ENCODE data around the gene ZNF511. TPM values are rescaled to one million over a fixed set of nuclear protein-coding genes. Genes with fewer than 3 reads are reported as not detected.

Gene ZNF511
- total and polyA plus RNA-seq, 9 of the 15 experiments (the other 6 are each of a cell fraction or from before 2014, with no cell fraction given): 0.61 to 69.3 (median 40.1) TPM

DNA sequence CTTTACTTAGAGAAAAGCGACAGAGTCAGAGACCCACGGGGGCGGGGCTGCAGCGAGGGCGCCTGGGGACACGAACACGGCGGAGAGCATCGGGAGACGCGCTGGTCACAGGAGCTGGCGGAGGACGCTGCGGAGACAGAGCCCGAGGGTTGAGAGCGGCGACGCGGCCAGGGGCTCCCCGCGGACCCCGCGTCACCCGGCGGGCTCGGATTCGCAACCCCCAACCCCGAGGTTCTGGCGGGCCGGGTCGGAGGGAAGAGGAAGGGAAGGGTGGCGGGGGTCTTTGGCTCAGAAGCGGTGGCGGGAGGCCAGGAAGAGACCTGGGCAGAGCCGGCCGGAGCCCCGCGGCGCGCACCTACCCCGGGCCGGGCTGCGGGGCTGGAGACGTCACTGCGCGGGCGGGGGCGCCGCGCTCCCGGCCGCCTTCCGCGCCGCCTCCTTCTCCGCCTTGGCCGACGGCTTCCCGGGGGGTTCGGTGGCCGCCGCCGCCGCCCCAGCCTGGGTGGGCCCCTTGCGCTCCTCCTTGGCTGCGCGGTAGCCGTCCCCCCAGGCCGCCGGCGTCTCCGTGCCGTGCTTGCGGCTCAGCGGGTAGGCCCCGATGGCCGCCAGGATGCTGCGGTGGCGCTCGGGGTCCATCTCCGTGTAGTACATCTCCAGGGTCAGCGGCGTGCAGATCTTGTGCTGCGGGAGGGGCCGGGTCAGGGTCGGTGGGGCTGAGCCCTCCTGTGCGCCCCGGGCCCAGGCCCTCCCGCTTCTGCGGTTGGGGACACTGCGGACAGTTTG is 16.9 kb downstream of the ZNF511 start:
- TF ChIP-seq ZNF133 (CRISPR knock-in tag; IDR thresholded peaks at IDR 0.05): no peak
- TF ChIP-seq, protein P1, sequence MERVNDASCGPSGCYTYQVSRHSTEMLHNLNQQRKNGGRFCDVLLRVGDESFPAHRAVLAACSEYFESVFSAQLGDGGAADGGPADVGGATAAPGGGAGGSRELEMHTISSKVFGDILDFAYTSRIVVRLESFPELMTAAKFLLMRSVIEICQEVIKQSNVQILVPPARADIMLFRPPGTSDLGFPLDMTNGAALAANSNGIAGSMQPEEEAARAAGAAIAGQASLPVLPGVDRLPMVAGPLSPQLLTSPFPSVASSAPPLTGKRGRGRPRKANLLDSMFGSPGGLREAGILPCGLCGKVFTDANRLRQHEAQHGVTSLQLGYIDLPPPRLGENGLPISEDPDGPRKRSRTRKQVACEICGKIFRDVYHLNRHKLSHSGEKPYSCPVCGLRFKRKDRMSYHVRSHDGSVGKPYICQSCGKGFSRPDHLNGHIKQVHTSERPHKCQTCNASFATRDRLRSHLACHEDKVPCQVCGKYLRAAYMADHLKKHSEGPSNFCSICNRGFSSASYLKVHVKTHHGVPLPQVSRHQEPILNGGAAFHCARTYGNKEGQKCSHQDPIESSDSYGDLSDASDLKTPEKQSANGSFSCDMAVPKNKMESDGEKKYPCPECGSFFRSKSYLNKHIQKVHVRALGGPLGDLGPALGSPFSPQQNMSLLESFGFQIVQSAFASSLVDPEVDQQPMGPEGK (CRISPR knock-in tag; IDR thresholded peaks at IDR 0.05; ENCODE audit: borderline replicate concordance): no peak
- TF ChIP-seq, protein P2, sequence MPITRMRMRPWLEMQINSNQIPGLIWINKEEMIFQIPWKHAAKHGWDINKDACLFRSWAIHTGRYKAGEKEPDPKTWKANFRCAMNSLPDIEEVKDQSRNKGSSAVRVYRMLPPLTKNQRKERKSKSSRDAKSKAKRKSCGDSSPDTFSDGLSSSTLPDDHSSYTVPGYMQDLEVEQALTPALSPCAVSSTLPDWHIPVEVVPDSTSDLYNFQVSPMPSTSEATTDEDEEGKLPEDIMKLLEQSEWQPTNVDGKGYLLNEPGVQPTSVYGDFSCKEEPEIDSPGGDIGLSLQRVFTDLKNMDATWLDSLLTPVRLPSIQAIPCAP (CRISPR knock-in tag; IDR thresholded peaks at IDR 0.05; ENCODE audit: borderline replicate concordance): no peak
- no peak for TF ChIP-seq RFX7 (CRISPR knock-in tag; IDR thresholded peaks at IDR 0.05)
- TF ChIP-seq ZNF124 (CRISPR knock-in tag; IDR thresholded peaks at IDR 0.05): no peak
- TF ChIP-seq TCF7 (IDR thresholded peaks at IDR 0.05; ENCODE audit: borderline replicate concordance): no peak
- TF ChIP-seq BRD9 (IDR thresholded peaks at IDR 0.05; ENCODE audit: low read depth, partially characterized antibody): no peak
- Histone ChIP-seq H3K9me1 (ENCODE audit: control insufficient read depth, insufficient read depth, low read length) (no peaks in the 10 kb centered on the region), H4K20me1 (replicated peaks; ENCODE audit: control insufficient read depth, insufficient read depth, low read length) (no peaks in the 10 kb centered on the region), H3K79me2 (ENCODE audit: control insufficient read depth, insufficient read depth, low read length) (no peaks in the 10 kb centered on the region), H3K4me2 (ENCODE audit: insufficient read depth, low read length) (no peak overlapping the region), H3K9me3 (replicated peaks; ENCODE audit: control insufficient read depth, insufficient read depth, low read depth, low read length) (no peaks in the 10 kb centered on the region), H2AFZ (ENCODE audit: low read depth, low read length) (no peak overlapping the region), H3K27me3 (ENCODE audit: control insufficient read depth in 2 of 2, insufficient read depth in 2 of 2, low read length in 2 of 2) (no peaks in the 10 kb centered on the region; a peak in 1 of 5 replicates), H3K27ac (ENCODE audit: extremely low read depth, low read depth, low read length) (no peak overlapping the region), H3K36me3 (ENCODE audit: control insufficient read depth, insufficient read depth, low read length) (no peaks in the 10 kb centered on the region), H3K9ac (ENCODE audit: insufficient read depth in 1 of 2, low read depth in 2 of 2, low read length in 2 of 2) (peak overlapping the region in 1 of 2 experiments; percentile 13; a peak in 1 of 4 replicates), H3K4me1 (replicated peaks in 1 of 2; ENCODE audit: control insufficient read depth in 2 of 2, insufficient read depth in 2 of 2, low read length in 2 of 2) (peaks cover 0 to 50% of the 10 kb centered on the region in 2 experiments; a peak in 3 of 5 replicates), H3K4me3 (no peak overlapping the region)
- FAIRE-seq (no peak), ATAC-seq (no peak), DNase-seq (ENCODE audit: extremely low read depth in 1 of 4, low spot score in 3 of 4) (peak in 1 of 4 experiments; percentile 17)
- in situ Hi-C loops (cut with MboI) (no loop called here), intact Hi-C loops (cut with micrococcal nuclease) (loop anchor here (5.0 to 10.0 kb wide), 3 partner anchors 69 to 159 kb away; partner anchors contain the start of gene MTG1)
- POLR2A ChIA-PET: no interaction called here
- CTCF ChIA-PET (ENCODE audit: low intra/inter-chr PET ratio): no interaction called here
- WGBS (ENCODE audit: insufficient coverage, low coverage, missing lambda C conversion rate): 21% methylated on average over 24 of the region's 91 CpGs
- BruUV-seq (replicated peaks): no TSS peak

Data from K562 (cell line).